Measurements from ENCODE around the gene SIRT3. TPM values are rescaled to one million over a fixed set of nuclear protein-coding genes. Genes with fewer than 3 reads are reported as not detected.

Gene SIRT3
- total RNA-seq, 1 donor from 2014 or later, result 22.4 TPM

DNA sequence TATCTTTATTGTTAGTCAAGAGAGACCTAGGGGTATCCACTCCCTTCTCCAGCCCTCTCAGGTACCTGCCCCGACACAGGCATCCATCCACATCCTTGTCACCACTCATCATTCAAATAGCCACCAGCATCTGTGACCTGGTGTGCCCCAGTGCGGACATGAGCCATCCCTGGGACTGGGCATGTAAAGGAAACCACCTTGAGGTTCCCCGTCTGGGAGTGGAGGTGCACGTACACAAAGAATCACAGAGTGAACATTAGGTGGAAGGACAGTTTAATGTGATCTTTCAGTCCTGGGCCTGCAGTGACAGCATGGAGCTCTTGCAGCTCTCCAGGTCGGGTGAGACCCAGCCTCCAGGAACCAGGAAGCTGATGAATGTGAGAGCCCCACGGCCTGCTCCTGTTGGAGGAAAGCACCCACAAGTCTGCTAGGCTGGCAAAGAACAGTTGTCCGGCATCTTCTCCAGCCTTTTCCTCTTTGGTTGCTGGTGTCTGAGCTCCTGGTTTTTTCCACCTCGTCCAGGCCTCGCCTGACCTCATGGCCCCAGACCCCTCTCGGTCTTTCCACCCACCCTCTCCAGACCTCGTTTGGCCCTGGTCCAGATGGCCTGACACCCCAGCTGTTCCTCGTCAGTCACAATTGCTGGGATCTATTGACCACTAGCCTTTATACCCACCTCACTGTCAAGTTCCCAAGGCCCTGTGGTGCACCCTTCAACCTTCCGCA, 17.2 kb upstream of the SIRT3 start:
- peaks cover 10% of the 10 kb centered on the region for H3F3A ChIP-seq (ENCODE audit: low read depth)
- H3K4me2 ChIP-seq, result no peak overlapping the region
- no peak overlapping the region for H3K9ac ChIP-seq
- Mint-ChIP-seq H3K4me1 (no peaks in the 10 kb centered on the region), H3K9me3 (peaks cover 3% of the 10 kb centered on the region), H3K27me3 (ENCODE audit: insufficient read depth, low read depth) (peaks cover 12% of the 10 kb centered on the region), H3K36me3 (peaks cover 26% of the 10 kb centered on the region), H3K4me3 (no peak overlapping the region), H3K27ac (no peak overlapping the region)
- H2AFZ ChIP-seq (replicated peaks), result no peak overlapping the region
- DNase-seq (ENCODE audit: low spot score), result no peak
- H3K36me3 ChIP-seq, result no peaks in the 10 kb centered on the region
- H3K79me2 ChIP-seq (ENCODE audit: low read depth), result no peaks in the 10 kb centered on the region
- no peaks in the 10 kb centered on the region for H3K4me1 ChIP-seq
- no peak overlapping the region for H3K4me3 ChIP-seq
- no peaks in the 10 kb centered on the region for H3K27me3 ChIP-seq
- H4K20me1 ChIP-seq (ENCODE audit: low read depth), result no peaks in the 10 kb centered on the region
- no peaks in the 10 kb centered on the region for H3K9me3 ChIP-seq (ENCODE audit: low read depth)
- TF ChIP-seq EZH2phosphoT487 (IDR thresholded peaks at IDR 0.05), result no peak
- TF ChIP-seq EZH2 (IDR thresholded peaks at IDR 0.05), result no peak
- TF ChIP-seq, protein P1, sequence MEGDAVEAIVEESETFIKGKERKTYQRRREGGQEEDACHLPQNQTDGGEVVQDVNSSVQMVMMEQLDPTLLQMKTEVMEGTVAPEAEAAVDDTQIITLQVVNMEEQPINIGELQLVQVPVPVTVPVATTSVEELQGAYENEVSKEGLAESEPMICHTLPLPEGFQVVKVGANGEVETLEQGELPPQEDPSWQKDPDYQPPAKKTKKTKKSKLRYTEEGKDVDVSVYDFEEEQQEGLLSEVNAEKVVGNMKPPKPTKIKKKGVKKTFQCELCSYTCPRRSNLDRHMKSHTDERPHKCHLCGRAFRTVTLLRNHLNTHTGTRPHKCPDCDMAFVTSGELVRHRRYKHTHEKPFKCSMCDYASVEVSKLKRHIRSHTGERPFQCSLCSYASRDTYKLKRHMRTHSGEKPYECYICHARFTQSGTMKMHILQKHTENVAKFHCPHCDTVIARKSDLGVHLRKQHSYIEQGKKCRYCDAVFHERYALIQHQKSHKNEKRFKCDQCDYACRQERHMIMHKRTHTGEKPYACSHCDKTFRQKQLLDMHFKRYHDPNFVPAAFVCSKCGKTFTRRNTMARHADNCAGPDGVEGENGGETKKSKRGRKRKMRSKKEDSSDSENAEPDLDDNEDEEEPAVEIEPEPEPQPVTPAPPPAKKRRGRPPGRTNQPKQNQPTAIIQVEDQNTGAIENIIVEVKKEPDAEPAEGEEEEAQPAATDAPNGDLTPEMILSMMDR (IDR thresholded peaks at IDR 0.05), result no peak
- H3K27ac ChIP-seq, result no peak overlapping the region

DNA sequence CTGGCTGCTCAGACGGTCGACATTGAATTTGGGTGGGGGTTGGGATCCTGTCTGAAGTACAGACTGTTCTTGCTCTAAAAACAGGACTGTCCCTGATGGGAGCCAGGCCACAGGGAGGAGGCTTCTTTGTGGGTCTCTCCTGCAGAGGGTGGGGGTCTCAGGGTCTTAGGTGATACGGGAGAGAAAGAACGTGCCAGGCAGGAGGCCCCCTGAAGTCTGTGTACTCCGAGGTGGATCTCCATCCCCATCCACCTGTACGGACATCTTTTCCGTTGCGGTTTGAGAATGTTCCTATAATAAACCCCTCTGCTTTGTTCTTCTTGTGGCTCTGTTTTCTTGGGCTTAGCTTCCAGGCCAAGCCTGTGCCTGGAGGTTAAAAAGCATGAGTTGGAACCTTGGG, 16.5 kb upstream of the SIRT3 start:
- Histone ChIP-seq H3K9me3 (ENCODE audit: low read depth) (no peaks in the 10 kb centered on the region), H3K4me1 (no peaks in the 10 kb centered on the region), H3K27ac (no peak overlapping the region), H3K36me3 (no peaks in the 10 kb centered on the region), H3K9ac (no peak overlapping the region), H3K79me2 (ENCODE audit: low read depth) (no peaks in the 10 kb centered on the region), H3K4me3 (no peak overlapping the region), H2AFZ (replicated peaks) (no peak overlapping the region), H4K20me1 (ENCODE audit: low read depth) (no peaks in the 10 kb centered on the region), H3K4me2 (no peak overlapping the region), H3K27me3 (no peaks in the 10 kb centered on the region), H3F3A (ENCODE audit: low read depth) (peaks cover 10% of the 10 kb centered on the region)
- Mint-ChIP-seq H3K9me3 (no peaks in the 10 kb centered on the region), H3K27ac (no peak overlapping the region), H3K4me1 (no peaks in the 10 kb centered on the region), H3K27me3 (ENCODE audit: insufficient read depth, low read depth) (peaks cover 7% of the 10 kb centered on the region), H3K4me3 (no peak overlapping the region), H3K36me3 (peaks cover 30% of the 10 kb centered on the region)
- DNase-seq (ENCODE audit: low spot score), result no peak
- no peak for TF ChIP-seq EZH2 (IDR thresholded peaks at IDR 0.05)
- no peak for TF ChIP-seq EZH2phosphoT487 (IDR thresholded peaks at IDR 0.05)
- TF ChIP-seq, protein P1 (IDR thresholded peaks at IDR 0.05), result no peak

DNA sequence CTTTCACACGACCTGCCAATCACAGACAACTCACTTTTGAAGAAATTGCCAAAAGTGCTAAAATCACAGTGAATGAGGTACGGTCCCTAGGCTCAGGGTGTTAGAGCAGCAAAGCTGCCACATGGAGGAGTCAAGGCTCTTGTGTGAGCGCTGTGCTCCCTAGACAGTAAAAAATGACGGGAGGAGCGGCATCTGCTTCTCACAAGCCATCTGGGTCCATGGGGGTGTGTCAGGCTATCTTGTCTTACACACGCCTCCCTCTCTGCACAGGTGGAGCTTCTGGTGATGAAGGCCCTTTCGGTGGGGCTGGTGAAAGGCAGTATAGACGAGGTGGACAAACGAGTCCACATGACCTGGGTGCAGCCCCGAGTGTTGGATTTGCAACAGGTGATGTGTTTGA, 15.4 kb upstream of the SIRT3 start:
- peaks cover 36% of the 10 kb centered on the region for H3K36me3 Mint-ChIP-seq
- H3K9me3 ChIP-seq (ENCODE audit: low read depth), result no peaks in the 10 kb centered on the region
- no peaks in the 10 kb centered on the region for H3K4me1 Mint-ChIP-seq
- peaks cover 10% of the 10 kb centered on the region for H3F3A ChIP-seq (ENCODE audit: low read depth)
- H3K36me3 ChIP-seq, result no peaks in the 10 kb centered on the region
- no peak overlapping the region for H3K4me3 ChIP-seq
- no peak overlapping the region for H3K4me2 ChIP-seq
- peaks cover 7% of the 10 kb centered on the region for H3K27me3 Mint-ChIP-seq (ENCODE audit: insufficient read depth, low read depth)
- no peaks in the 10 kb centered on the region for H3K9me3 Mint-ChIP-seq
- no peak overlapping the region for H3K4me3 Mint-ChIP-seq
- H2AFZ ChIP-seq (replicated peaks), result no peak overlapping the region
- no peak overlapping the region for H3K9ac ChIP-seq
- H3K79me2 ChIP-seq (ENCODE audit: low read depth), result no peaks in the 10 kb centered on the region
- H3K4me1 ChIP-seq, result no peaks in the 10 kb centered on the region
- H3K27ac Mint-ChIP-seq, result no peak overlapping the region
- H3K27me3 ChIP-seq, result no peaks in the 10 kb centered on the region
- no peak for TF ChIP-seq EZH2phosphoT487 (IDR thresholded peaks at IDR 0.05)
- TF ChIP-seq, protein P1 (IDR thresholded peaks at IDR 0.05), result no peak
- no peak for TF ChIP-seq EZH2 (IDR thresholded peaks at IDR 0.05)
- H4K20me1 ChIP-seq (ENCODE audit: low read depth), result no peaks in the 10 kb centered on the region
- no peak overlapping the region for H3K27ac ChIP-seq
- no peak for DNase-seq (ENCODE audit: low spot score)

All from neural progenitor cell (in vitro differentiated cells).